B cell (primary cell): Measurements from ENCODE around the gene LRCOL1.

Experiments used
- CTCF ChIP-seq: fragments of 200-600 bp; IDR thresholded peaks from one replicate; pipeline ENCODE4 v1.8.0; 2022; ENCODE audit warnings: antibody characterized with exemption, mild to moderate bottlenecking
- EZH2 ChIP-seq: IDR thresholded peaks from 2 replicates; pipeline ENCODE4 v1.6.1; 2012; ENCODE audit warnings: borderline replicate concordance, low read depth, mild to moderate bottlenecking, moderate library complexity, low read length; ENCODE audit not compliant: insufficient read depth, poor library complexity, severe bottlenecking

- TF ChIP-seq CTCF (no peak), EZH2 (no peak)
Observed at GRCh38 chr12:132633398-132633797, 23.0 kb upstream of the LRCOL1 start.
